Cardiac muscle cell (in vitro differentiated cells and primary cell): ENCODE results near the gene TXNRD2. TPM values are rescaled to one million over a fixed set of nuclear protein-coding genes. Genes with fewer than 3 reads are reported as not detected.
"Not testable (repeated sequence)": the region's sequence is repeated elsewhere in the genome, so short reads cannot be mapped to it uniquely, and the experiment has no call there.

Experiments used
- DNase-seq, 2 donors: peaks; one replicate each; pipeline versions ENCODE4 v3.0.0 to v3.0.0-alpha.2; 2010 to 2017; ENCODE audit warnings: low read depth in 1 of 2, low spot score in 1 of 2
- H3K27ac ChIP-seq: fragments of 200-600 bp; sonication (generic); 2 replicates; pipeline ENCODE4 v1.5.1; 2016
- H3K27me3 ChIP-seq: fragments of 200-600 bp; sonication (generic); 2 replicates; pipeline ENCODE4 v1.6.0; 2016; ENCODE audit warnings: control low read depth
- H3K36me3 ChIP-seq: fragments of 200-600 bp; sonication (generic); 2 replicates; pipeline ENCODE4 v1.5.1; 2016; ENCODE audit warnings: control low read depth
- H3K4me1 ChIP-seq: fragments of 200-600 bp; sonication (generic); 2 replicates; pipeline ENCODE4 v1.8.1; 2017; ENCODE audit warnings: low read depth, mild to moderate bottlenecking, mixed run types
- H3K4me3 ChIP-seq: fragments of 200-600 bp; sonication (generic); 2 replicates; pipeline ENCODE4 v1.5.1; 2016; ENCODE audit warnings: mild to moderate bottlenecking
- H3K9me3 ChIP-seq: fragments of 200-600 bp; sonication (generic); 2 replicates; pipeline ENCODE4 v1.5.1; 2017; ENCODE audit warnings: low read depth, mild to moderate bottlenecking, control low read depth
- polyA plus RNA-seq: library from polyadenylated mRNA; unstranded; fragments of >200 nt; fragmentation: Nextera tagmentation; extraction: Ambion mirVana; gene quantifications from 2 replicates; pipeline ENCODE4 v1.2.1, GENCODE V29; 2016
- total RNA-seq: library from RNA; depleted of rRNA; stranded (reverse); fragments of >200 nt; gene quantifications from 2 replicates; pipeline ENCODE4 v1.2.3, GENCODE V29; 2016
- TF ChIP-seq, protein P1 (sequence below): IDR thresholded peaks from 2 replicates; pipeline ENCODE4 v1.5.1; 2012; ENCODE audit warnings: low read depth, mild to moderate bottlenecking, low read length

TXNRD2 gene
- total and polyA plus RNA-seq, 2 experiments from 2014 or later, result 15.6 to 21.2 TPM

GRCh38 chr22:19840955-19841640 lies 100.5 kb downstream of the TXNRD2 start:
- Histone ChIP-seq H3K9me3 (no peaks in the 10 kb centered on the region), H3K36me3 (no peaks in the 10 kb centered on the region), H3K27me3 (peaks cover 9% of the 10 kb centered on the region), H3K4me1 (peaks cover 13% of the 10 kb centered on the region), H3K4me3 (no peak overlapping the region), H3K27ac (no peak overlapping the region)
- TF ChIP-seq, protein P1, sequence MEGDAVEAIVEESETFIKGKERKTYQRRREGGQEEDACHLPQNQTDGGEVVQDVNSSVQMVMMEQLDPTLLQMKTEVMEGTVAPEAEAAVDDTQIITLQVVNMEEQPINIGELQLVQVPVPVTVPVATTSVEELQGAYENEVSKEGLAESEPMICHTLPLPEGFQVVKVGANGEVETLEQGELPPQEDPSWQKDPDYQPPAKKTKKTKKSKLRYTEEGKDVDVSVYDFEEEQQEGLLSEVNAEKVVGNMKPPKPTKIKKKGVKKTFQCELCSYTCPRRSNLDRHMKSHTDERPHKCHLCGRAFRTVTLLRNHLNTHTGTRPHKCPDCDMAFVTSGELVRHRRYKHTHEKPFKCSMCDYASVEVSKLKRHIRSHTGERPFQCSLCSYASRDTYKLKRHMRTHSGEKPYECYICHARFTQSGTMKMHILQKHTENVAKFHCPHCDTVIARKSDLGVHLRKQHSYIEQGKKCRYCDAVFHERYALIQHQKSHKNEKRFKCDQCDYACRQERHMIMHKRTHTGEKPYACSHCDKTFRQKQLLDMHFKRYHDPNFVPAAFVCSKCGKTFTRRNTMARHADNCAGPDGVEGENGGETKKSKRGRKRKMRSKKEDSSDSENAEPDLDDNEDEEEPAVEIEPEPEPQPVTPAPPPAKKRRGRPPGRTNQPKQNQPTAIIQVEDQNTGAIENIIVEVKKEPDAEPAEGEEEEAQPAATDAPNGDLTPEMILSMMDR, result no peak
- no peak for DNase-seq

DNA sequence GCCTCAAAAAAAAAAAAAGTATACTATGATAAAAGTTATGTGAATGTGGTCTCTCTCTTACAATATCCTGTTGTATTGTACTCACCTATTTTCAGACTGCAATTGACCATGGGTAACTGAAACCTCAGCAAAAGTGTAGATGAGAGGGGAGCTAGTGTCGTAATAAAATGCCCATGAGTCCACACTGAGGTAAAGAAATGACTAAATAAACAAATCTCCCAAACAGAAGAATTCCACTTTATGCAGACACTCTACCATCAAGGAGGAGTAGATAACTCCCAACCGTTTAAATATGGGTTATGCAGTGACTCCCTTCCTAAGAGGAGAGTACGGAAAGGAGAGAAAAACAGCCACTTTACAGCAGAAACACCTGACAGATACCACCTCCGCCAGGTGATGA lies 101.6 kb downstream of the TXNRD2 start:
- H3K4me3 ChIP-seq, result no peak overlapping the region
- H3K27me3 ChIP-seq, result peaks cover 9% of the 10 kb centered on the region
- H3K27ac ChIP-seq, result no peak overlapping the region
- no peak for DNase-seq
- TF ChIP-seq, protein P1, result no peak
- peaks cover 13% of the 10 kb centered on the region for H3K4me1 ChIP-seq
- no peaks in the 10 kb centered on the region for H3K36me3 ChIP-seq
- H3K9me3 ChIP-seq, result no peaks in the 10 kb centered on the region

GRCh38 chr22:19837915-19838314 lies 103.7 kb downstream of the TXNRD2 start:
- TF ChIP-seq, protein P1, result no peak
- H3K36me3 ChIP-seq, result no peaks in the 10 kb centered on the region
- no peak overlapping the region for H3K27ac ChIP-seq
- H3K27me3 ChIP-seq, result peaks cover 5% of the 10 kb centered on the region
- H3K4me3 ChIP-seq, result no peak overlapping the region
- no peak for DNase-seq
- no peaks in the 10 kb centered on the region for H3K9me3 ChIP-seq
- peaks cover 8% of the 10 kb centered on the region for H3K4me1 ChIP-seq

DNA sequence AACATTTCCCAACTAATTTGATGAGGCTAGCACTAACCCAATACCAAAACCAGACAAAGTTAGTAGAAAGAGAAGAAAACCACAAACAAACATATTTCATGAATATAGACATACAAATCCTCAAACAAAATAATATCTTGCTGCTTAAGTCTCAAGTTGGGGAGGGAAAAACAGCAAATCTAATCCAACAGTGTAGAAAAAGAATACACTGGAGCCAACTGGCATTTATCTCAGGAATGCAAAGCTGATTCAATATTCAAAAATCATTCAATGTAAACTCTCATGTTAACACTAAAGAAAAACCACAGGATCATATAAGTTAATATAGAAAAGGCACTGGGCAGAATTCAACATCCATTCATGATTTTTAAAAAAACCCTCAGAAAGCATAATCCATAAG lies 105.1 kb downstream of the TXNRD2 start:
- TF ChIP-seq, protein P1, result no peak
- no peak for DNase-seq
- Histone ChIP-seq H3K9me3 (no peaks in the 10 kb centered on the region), H3K4me3 (no peak overlapping the region), H3K27me3 (peaks cover 5% of the 10 kb centered on the region), H3K36me3 (no peaks in the 10 kb centered on the region), H3K4me1 (no peaks in the 10 kb centered on the region), H3K27ac (no peak overlapping the region)

GRCh38 chr22:19834599-19834998 lies 107.0 kb downstream of the TXNRD2 start:
- no peaks in the 10 kb centered on the region for H3K9me3 ChIP-seq
- no peak overlapping the region for H3K4me3 ChIP-seq
- no peak overlapping the region for H3K27ac ChIP-seq
- no peaks in the 10 kb centered on the region for H3K36me3 ChIP-seq
- no peaks in the 10 kb centered on the region for H3K27me3 ChIP-seq
- TF ChIP-seq, protein P1, result no peak
- no peaks in the 10 kb centered on the region for H3K4me1 ChIP-seq
- DNase-seq, result no peak

GRCh38 chr22:19833327-19833726 lies 108.3 kb downstream of the TXNRD2 start:
- not testable (repeated sequence) for H3K27me3 ChIP-seq, H3K27ac ChIP-seq, DNase-seq, H3K4me3 ChIP-seq, H3K36me3 ChIP-seq, H3K4me1 ChIP-seq, H3K9me3 ChIP-seq
